K562 (cell line): ENCODE measurements around the gene GNL3.

Experiments
- CBX5 ChIP-seq: IDR thresholded peaks from 2 replicates; pipeline ENCODE4 v1.6.1; 2014; ENCODE audit warnings: low read depth, borderline replicate concordance
- CTCF ChIP-seq, 3 experiments: IDR thresholded peaks in 2 of 3; conservative IDR thresholded peaks in 1 of 3; 2 replicates each; pipeline ENCODE4 v1.5.1; 2011 to 2012; ENCODE audit warnings: low read length in 3 of 3, mild to moderate bottlenecking in 3 of 3, control low read depth in 2 of 3, improper control_type of control experiment in 1 of 3, inconsistent platforms in 1 of 3, low read depth in 1 of 3, mixed read lengths in 1 of 3, moderate library complexity in 1 of 3; ENCODE audit not compliant: insufficient read depth in 2 of 3
- ETV5 ChIP-seq: sonication (generic); formaldehyde crosslinking; IDR thresholded peaks from 2 replicates; pipeline ENCODE4 v1.4.0; 2020; ENCODE audit warnings: low read depth, mild to moderate bottlenecking, missing genetic modification reagents
- FOXP1 ChIP-seq: sonication (generic); formaldehyde crosslinking; IDR thresholded peaks from 2 replicates; pipeline ENCODE4 v1.8.0; 2022; ENCODE audit warnings: mild to moderate bottlenecking, missing genetic modification reagents
- GTF2F1 ChIP-seq: IDR thresholded peaks from 2 replicates; pipeline ENCODE4 v1.6.1; 2011; ENCODE audit warnings: low read depth, low read length, improper control_type of control experiment
- NFIC ChIP-seq: fragments of 450-650 bp; IDR thresholded peaks from 2 replicates; pipeline ENCODE4 v1.6.1; 2017; ENCODE audit warnings: mild to moderate bottlenecking, inconsistent platforms
- SIRT6 ChIP-seq: IDR thresholded peaks from one replicate; pipeline ENCODE4 v1.6.1; 2012; ENCODE audit warnings: low read depth, mild to moderate bottlenecking, control low read depth, inconsistent platforms, low read length, moderate library complexity
- SP1 ChIP-seq: sonication (generic); formaldehyde crosslinking; IDR thresholded peaks from 2 replicates; pipeline ENCODE4 v1.8.1; 2022; ENCODE audit warnings: mild to moderate bottlenecking, missing genetic modification reagents
- TARDBP ChIP-seq: fragments of 450-650 bp; IDR thresholded peaks from 2 replicates; pipeline ENCODE4 v1.6.1; 2016

- TF ChIP-seq FOXP1 (CRISPR knock-in tag) (no peak), TARDBP (no peak), NFIC (no peak), ETV5 (CRISPR knock-in tag) (no peak), SIRT6 (no peak), GTF2F1 (no peak), CBX5 (no peak), SP1 (CRISPR knock-in tag) (no peak), CTCF (IDR thresholded peaks at IDR 0.05 in 2 of 3, conservative IDR thresholded peaks at IDR 0.05 in 1 of 3; ENCODE audit: insufficient read depth in 2 of 3, low read depth in 1 of 3, low read length in 3 of 3) (no peak)
Measured at GRCh38 chr3:52715714-52716305, 30.0 kb downstream of the GNL3 start.
